ENCODE measurements around the gene NADSYN1.
"Not testable (repeated sequence)": the region's sequence is repeated elsewhere in the genome, so short reads cannot be mapped to it uniquely, and the experiment has no call there.

Gene NADSYN1

DNA sequence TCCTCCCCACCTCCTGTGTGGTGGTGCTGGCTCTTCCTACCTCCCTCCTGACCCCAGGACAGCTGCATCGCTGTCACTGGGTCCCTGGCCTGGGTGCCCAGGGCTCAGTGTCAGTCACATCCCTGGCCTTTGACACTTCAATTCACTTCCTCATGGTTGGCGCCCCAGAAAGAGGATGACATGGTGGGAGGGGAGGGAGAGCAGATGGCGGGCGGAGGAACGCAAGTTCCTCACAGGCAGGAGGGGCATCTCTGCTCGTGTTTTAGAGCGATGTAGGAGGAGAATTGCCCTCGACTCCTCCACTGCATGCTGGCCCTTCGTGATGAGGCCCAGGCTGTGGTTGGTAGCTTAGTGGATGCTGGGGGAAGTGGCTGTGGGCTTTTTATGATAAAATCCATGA, 38.9 kb downstream of the NADSYN1 start:
- DNase-seq, result no peak

DNA sequence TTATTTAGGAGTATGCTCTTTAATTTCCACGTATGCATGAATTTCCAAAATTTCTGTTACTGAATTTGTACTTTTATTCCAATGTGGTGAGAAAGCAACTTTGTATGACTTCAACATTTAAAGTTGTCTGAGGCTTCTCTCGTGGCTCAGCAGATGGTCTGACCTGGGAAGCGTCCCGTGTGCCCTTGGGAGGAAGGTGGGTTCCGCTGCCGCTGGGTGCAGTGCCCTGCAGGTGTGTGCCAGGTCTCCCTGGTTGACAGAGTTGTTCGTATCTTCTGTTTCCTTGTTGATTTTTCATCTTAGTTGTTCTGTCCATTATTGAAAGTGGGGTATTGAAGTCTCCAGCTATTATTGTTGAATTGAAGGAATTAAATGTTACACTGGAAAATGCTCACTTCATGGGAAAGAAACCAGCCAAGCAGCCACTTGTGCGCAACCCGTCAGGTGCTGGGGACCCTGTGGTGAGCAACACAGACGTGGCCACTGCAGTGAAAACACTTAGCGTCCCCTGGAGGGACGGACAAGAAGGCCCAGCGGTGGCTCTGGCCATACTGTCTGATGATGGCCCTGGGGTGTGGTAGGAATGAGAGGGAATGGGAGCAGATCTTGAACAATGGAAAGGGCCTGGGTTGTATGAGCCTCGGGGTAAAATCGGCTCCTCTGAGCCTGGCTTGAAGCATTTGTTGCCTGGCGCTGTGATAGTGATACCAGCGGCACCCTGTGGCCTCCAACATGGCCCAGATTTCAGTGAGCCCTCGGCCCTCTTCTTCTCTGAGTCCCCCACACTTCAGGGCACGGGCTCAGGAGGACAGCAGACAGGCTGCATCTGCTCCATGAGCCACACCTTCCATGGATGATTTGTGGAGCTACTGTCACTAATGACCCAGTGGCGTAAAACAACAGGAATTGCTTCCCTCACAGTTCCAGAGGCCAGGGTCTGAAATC, 42.6 kb downstream of the NADSYN1 start:
- DNase-seq, result no peak

DNA sequence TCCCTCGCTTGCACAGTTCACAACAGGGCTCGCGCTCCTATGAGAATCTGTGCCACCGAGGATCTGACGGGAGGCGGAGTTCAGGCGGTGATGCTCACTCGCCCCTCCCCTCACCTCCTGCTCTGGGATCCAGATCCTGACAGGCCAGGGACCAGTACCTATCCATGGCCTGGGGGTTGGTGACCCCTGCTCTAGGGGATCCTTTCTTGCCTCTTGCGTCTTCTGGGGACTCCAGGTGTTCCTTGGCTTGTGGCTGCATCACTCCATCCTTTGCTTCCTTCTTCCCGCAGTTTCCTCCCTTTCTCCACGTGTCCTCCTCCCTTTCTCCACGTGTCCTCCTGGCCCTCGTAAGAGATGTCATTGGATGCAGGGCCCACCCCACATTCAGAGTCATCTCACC, 43.4 kb downstream of the NADSYN1 start:
- DNase-seq, result no peak

DNA sequence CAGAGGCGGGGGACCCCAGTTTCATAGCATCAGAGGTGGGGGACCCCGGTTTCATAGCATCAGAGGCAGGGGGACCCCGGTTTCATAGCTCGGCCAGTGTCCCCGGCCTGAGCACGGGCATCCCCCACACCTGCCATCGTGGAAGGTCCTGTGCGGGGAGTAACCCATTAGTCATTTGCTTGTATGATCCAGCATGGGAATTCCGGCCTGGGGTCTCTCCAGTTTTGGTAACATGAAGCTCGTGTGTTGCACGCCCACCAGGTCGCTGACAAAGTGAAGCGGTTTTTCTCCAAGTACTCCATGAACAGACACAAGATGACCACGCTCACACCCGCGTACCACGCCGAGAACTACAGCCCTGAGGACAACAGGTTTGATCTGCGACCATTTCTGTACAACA, 45.1 kb downstream of the NADSYN1 start:
- DNase-seq, result no peak

DNA sequence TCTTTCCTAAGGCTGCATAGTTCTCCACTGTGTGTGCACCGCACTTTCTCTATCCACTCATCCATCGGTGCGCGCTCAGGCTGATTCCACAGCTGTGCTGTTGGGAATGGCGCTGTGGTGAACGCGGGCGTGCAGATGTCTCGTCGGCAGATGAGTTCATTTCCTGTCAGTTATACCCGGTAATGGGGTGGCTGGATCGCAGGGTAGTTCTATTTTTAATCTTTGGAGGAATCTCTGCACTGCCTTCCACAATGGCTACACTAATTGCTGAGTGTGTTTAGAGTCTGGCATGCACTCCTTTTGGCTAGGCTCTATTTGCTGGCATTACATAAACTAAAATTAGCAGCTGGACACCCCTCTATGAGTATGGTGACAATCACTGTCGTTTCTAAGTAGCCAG, 46.1 kb downstream of the NADSYN1 start:
- DNase-seq, result peak in 1 of 2 experiments; percentile 9

DNA sequence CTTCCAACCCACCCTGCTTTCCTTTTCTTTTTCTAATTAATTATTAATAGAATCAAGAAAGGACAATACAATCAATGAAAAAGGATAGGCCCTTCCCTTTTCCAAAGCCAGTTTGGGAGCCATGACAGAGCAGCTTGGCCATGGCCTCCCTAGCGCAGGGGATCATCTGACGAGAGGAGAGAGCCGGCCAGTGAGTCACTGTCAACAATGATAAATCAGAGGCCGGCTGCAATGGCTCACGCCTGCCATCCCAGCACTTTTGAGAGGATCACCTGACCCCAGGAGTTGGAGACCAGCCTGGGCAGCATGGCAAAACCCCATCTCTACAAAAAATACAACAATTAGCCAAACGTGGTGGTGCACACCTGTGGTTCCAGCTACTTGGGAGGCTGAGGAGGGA, 46.5 kb downstream of the NADSYN1 start:
- peak in 1 of 2 experiments; percentile 31 for DNase-seq

DNA sequence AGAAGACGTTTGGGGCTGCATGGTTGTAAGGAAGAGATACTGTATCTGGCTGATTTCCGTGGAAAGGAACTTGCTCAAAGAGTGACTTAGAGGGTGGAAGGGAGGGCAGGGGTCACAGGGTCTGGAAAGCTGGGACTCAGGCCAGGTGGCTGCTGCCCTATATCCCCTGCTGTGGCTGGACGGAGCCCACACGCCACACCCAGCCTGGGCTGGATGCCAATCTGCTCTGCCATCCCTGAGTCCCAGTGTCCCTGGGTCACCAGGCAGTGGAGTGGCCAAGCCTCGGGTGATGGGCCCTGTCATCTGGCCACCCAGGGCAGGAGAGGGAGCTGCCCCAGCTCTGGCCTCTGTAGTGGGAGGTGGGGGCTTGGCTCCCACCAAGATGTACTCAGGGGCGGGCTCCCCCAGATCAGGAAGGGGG, 47.6 kb downstream of the NADSYN1 start:
- DNase-seq, result peak in 1 of 2 experiments; percentile 32

DNA sequence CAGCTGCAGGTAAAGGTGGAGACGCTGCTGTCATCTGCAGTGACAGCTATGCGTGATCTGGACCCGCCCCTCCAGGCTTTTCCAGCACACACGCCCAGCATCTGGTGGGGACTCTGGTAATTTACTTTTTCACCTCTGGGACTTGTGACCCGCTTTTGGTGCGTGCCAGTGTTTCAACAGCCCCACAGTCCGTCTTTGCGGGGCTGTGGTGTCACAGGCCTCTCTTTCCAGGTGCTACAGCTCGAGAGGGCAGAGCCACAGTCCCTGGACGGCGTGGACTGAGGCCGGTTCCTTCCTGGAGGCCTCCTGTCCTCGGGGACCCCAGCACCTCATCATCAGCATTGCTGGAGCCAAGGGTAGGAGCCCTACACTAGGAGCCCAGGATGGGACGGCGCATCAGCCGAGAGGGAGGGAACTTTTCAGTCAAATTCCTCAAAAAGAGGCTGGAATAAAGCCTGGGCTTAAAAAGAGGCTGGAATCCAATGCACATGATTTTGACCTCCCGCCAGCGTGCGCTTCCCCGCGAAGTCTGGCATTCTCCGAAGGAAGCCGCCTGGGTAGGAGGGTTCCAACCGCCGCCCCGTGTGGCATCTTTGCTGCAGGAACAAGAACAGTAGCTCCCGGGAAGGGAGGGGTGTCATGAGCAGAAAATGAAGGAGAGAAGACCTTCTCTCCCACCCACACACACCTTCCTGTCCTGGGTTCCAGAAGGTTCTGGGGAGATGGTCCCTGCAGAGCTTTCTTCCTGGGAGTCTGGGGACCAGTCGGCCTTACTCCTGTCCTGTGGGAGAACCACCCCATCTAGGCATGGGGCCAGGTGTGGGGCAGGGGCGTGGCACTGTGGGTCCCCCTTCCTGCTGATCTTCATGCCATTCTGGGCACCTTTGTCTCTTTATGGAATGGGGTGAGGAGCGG, 48.3 kb downstream of the NADSYN1 start:
- DNase-seq, result no peak

DNA sequence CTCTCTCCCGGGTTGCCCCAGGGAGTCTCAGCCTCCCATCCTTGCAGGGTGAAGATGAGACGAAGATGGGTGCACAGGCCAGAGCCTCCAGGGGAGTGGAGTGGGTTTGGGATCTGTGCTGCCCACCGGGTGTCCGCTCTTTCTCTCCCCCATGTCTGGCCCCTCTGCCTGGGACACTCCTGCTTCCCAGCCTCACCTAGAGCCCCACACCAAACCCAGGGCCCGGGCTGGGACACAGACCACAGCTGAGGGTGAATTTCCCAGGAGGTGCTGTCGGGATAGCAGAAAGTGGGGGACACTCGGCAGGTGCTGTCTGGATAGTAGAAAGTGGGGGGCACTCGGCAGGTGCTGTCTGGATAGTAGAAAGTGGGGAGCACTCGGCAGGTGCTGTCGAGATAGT, 49.0 kb downstream of the NADSYN1 start:
- no peak for DNase-seq

DNA sequence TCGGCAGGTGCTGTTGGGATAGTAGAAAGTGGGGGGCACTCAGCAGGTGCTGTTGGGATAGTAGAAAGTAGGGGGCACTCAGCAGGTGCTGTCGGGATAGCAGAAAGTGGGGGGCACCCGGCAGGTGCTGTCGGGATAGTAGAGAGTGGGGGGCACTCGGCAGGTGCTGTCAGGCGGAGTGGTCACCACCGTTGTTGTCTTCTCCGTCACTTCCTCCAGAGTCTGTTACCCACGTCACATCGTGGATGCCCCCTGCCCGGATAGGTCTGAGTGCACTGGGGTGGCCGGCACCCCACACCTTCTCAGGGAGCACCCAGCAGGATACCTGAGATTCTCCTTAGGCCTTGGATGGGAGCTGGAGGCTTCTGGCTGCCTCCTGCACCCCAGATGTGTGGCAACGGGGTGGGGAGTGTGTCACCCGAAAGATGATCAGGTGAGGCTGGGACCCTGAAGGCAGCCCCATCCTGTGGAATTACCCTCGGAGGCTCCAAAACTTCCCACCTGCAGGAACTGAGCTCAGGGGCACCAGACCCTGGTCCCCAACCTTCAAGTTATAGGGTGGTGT, 50.0 kb downstream of the NADSYN1 start:
- no peak for DNase-seq

DNA sequence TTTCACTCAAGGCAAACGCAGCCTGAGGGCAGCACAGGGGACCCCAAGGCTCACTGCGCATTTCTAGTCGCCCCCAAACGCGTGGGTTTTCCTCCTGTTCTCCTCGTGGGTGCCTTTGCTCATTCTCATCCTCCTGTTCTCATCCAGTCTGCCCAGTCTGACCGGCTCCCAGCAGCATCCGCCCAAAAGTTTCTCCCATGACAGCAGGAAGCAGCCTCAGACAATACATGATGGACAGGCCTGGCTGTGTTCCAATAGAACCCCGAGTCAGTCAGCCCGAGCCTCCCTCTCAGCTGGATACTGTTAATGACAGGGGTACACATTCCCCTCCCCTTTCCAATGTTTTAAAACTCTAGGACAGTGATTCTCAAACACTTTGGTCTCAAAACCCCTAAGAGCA, 51.5 kb downstream of the NADSYN1 start:
- DNase-seq, result no peak

DNA sequence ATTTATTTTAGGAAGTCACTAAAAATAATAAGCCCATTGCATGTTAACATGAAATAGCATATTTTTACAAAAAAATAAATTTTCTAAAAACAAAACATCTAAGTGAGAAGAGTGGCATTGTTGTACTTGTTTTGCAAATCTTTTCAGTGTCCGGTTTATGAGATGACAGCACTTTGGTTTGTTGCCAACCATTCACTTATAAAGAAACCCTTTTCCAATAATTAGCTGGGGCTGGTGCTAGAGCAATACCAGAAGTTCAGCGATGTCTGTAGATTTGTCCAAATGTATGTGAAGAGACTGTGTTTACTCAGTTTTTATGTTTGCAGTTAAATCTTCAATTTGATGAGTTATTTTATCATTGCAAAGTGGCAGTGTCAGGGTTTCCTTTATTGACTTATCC, 52.0 kb downstream of the NADSYN1 start:
- no peak for DNase-seq

DNA sequence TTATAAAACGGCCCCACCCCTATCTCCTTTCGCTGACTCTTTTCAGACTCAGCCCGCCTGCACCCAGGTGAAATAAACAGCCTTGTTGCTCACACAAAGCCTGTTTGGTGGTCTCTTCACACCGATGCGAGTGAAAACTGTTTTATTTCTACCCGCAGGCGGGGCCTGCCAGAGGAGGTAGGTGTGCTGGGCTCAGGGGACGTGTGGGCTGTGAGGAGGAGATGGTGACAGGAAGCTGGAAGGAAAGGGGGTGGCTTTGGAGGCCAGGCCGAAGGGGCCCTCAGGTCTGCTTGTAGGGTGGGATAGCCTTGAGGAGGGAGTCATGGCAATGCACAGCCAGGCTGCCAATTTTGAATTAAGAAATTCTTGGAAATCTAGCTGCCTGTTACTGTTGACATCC, 52.8 kb downstream of the NADSYN1 start:
- DNase-seq, result no peak

DNA sequence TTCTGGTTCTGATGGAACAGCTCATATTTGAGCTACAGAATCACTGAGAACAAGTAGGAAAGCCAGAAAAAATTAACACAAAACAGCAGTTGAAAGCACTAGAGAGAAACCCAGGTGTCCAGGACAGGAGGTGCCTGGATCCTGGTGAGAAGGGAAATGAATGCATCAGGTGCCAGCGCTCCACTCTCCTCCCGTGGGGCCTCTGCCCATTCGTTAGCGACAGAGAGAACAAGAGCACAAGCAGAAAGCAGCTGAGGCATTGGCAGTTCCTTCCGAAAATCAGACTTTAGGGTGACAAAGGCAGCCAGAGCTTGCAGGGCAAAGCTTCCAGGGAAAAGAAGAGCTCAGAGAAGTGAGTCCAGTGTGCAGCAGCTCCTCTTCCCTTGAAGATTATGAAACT, 54.1 kb downstream of the NADSYN1 start:
- DNase-seq, result no peak

DNA sequence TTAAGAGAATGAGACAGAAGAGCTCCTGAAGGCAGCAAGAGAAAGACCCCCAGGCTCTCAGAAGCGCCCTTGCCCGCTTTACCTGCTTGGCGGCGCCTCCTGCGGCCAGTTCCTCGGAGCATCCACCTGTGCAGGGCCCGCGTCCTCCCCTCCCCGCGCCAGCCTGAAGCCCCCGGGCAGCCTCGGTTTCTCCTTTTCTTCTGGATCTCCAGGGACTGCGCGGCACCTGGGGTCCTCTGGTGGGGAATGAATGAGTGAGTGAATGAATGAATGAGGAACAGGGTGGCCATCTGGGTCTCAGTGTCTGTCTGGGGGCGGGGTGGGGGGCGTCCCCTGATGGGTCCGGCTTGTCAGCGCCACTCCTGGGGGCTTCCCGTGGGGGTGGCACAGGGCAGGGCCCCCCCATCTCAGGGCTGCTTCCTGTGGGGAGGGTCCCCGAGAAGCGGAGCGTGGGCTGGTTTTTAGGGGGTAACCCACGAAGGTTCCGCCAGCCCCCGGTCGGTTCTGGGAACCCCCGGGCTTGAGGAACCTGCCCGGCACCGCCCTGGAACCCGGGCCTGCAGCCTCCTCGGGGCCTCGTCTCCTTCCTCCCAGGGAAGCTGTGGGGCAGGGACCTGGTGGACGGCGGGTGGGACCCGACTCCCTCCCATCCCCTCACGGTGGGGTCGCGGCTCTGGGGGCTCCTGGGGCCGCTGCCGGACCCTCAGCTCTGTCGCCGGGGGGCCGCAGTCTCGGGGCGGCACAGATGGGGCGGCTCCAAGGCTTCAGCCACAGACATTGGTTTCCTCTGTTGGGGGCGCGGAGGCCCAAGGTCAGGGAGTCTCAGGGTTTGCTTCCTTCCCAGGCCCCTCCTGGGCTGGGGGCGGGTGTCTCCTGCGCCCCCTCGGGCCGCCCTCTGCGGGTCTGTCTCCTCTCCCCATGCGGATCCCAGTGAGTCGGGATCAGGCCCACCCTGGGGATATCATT, 65.8 kb downstream of the NADSYN1 start:
- no peak for DNase-seq

DNA sequence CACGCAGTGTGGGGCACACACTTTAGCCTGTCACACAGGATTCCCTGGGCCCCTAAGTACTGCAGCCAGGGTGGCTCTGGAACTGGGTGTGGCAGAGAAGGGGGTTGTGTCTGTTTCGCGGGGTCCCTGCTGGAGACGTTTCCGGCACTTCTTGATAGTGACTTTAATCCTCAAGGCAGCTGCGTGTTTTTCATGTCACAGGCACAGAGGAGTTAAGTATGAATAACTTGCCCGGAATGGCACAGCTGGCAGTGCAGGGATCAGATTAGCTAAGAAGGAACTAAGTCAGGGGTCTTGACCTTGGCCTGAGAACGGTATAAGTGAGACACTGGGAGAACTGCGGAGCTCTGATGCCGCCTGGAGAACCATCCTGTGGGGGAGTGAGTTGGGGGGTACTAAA, 66.5 kb downstream of the NADSYN1 start:
- no peak for DNase-seq

DNA sequence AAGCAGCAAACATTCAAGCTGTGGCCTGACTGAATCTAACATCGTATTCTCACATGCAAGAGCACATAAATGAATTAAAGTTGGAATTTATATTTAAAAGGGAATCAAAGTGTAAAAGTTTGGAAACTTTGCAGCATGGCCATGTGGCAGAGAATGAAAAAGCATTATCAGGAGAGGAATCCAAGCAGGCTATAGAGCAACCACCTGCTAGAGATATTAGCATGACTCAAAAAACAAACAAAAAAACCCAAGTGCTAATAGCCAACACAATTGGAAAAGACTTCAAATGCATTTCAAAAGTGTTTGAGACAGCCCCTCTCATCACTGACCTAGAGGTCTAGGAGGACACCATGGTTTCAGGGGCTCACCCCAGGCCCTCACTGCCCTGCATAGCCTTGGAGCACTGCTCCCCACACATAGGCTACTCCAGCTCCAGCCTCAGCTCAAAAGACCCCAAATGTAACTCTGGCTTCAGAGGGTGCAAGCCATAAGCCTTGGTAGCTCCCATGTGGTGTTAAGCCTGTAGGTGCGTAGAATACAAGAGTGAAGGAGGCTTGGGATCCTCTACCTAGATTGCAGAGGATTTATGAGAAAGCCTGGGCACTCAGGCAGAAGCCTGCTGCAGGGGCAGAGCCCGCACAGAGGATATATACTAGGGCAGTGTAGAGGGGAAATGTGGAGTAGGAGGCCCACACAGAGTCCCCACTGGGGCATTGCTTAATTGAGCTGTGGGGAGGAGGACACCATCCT, 72.4 kb downstream of the NADSYN1 start:
- DNase-seq, result no peak

DNA sequence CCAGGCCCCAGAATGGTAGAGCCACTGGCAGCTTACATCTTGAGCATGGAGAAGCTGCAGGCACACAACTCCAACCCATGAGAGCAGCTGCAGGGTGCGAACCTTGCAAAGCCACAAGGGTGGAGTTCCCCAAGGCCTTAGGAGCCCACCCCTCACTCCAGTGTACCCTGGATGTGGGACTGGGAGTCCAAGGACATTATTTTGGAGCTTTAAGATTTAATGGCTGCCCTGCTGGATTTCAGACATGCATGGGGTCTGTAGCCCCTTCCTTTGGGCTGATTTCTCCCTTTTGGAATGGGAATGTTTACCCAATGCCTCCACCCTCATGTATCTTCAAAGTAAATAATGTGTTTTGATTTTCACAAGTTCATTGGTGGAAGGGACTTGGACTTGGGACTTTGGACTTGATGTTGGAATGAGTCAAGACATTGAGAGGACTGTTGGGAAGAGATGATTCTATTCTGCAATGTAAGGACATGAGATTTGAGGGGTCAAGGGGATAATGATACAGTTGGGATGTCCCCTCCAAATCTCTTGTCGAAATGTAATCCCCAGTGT, 73.0 kb downstream of the NADSYN1 start:
- no peak for DNase-seq

DNA sequence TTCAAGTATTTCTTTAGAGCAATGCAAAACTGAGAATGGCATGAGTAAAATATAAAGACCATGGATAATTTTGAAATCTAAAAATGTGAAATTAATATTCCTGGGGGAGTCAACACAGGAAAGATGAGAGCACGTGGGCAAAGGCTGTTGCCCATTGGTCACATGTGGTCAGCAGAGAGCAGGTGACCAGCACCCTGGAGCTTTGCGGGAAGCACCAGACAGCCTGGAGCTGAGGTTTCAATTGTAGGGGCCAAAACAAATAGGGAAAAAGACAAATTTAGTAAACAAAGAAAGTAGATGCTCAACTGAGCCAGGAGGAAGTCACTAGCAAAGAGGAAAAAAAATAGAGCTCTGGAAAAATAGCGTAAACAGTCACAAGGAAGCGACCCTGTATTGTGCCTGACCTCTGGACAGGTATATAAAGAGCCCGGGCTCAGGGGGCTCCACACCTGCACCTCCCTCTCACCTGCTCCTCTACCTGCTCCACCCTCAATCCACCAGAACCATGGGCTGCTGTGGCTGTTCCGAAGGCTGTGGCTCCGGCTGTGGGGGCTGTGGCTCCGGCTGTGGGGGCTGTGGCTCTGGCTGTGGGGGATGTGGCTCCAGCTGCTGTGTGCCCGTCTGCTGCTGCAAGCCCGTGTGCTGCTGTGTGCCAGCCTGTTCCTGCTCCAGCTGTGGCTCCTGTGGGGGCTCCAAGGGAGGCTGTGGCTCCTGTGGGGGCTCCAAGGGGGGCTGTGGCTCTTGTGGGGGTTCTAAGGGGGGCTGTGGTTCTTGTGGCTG, 74.0 kb downstream of the NADSYN1 start, which contains the start of gene KRTAP5-7:
KRTAP5-7 (plus strand) TSS at position 472 of the 780 bp plus-strand sequence; CDS start at position 506, 34 bp downstream.
- not testable (repeated sequence) for DNase-seq

DNA sequence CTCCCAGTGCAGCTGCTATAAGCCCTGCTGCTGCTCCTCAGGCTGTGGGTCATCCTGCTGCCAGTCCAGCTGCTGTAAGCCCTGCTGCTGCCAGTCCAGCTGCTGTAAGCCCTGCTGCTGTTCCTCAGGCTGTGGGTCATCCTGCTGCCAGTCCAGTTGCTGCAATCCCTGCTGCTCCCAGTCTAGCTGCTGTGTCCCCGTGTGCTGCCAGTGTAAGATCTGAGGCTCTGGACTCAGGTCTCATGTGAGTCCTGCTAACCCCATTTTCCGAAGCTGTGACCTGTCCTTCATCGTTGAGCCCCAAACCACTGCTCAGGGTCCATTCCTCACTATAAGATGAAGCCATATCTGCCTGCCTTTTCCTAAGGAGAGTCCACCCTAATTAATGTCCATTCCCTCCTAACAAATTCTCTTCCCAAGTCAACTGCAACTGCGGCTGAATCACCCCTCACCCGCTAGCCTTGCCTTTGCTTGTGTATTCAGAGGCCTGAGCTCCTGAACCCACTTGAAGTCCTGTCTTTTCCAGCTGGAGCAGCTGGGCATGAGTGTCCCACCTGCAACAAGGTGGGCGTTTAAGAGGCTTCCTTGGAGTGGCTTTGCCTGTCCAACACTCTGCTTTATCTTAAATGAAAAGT, 74.7 kb downstream of the NADSYN1 start:
- DNase-seq, result no peak

All from SHP77 (cell line).